HG02852 (cell line): ENCODE measurements around the gene RENBP.

Source experiments
- ATAC-seq: cut with Tn5 transposase; IDR thresholded peaks from one replicate; pipeline ENCODE4 v1.9.1; 2021; ENCODE audit warnings: mild to moderate bottlenecking, moderate library complexity; ENCODE audit not compliant: unreplicated experiment

RENBP gene

GRCh38 chrX:153954558-153955227 is 10.2 kb upstream of the RENBP start:
- ATAC-seq = no peak

GRCh38 chrX:153953892-153954557 is 9.6 kb upstream of the RENBP start:
- no peak for ATAC-seq

- ATAC-seq = peak; percentile 68
These were observed 8.9 kb upstream of the RENBP start for GRCh38 chrX:153953342-153953830.

DNA sequence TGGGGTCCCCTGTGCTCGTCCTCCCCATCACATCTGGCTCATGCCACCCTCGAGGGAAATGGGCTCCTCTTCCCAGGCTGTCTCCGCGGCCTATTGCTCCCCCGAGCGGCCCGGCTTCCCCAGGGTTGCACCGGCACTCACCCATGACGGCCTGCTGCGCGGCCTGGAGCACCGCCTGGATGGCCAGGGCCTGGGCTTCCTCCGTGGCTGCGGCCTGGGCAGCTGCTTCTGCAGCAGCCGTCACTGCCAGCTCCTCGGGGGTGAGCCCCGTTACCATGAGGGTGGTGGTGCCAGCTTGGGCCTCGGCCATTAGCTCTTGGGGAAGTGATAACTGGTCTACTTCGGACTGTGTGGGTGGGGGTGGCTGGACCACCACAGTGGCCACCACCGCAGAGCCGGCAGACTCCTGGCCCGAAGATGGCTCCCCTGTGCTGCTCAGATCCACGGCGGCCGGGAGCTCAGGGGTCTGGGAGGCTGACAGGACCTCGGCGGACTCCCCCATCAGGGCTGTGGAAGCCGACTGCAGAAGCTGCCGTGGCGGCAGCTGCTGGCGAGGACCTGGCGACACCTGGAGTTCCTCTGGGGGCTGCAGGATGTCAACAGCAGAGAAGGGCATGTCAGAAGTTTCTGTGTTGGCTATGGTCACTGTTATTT is 8.1 kb upstream of the RENBP start:
- no peak for ATAC-seq

- no peak for ATAC-seq
These were observed 7.4 kb upstream of the RENBP start for GRCh38 chrX:153951683-153952372.

- ATAC-seq = no peak
These were observed 5.7 kb upstream of the RENBP start for GRCh38 chrX:153950127-153950526.

DNA sequence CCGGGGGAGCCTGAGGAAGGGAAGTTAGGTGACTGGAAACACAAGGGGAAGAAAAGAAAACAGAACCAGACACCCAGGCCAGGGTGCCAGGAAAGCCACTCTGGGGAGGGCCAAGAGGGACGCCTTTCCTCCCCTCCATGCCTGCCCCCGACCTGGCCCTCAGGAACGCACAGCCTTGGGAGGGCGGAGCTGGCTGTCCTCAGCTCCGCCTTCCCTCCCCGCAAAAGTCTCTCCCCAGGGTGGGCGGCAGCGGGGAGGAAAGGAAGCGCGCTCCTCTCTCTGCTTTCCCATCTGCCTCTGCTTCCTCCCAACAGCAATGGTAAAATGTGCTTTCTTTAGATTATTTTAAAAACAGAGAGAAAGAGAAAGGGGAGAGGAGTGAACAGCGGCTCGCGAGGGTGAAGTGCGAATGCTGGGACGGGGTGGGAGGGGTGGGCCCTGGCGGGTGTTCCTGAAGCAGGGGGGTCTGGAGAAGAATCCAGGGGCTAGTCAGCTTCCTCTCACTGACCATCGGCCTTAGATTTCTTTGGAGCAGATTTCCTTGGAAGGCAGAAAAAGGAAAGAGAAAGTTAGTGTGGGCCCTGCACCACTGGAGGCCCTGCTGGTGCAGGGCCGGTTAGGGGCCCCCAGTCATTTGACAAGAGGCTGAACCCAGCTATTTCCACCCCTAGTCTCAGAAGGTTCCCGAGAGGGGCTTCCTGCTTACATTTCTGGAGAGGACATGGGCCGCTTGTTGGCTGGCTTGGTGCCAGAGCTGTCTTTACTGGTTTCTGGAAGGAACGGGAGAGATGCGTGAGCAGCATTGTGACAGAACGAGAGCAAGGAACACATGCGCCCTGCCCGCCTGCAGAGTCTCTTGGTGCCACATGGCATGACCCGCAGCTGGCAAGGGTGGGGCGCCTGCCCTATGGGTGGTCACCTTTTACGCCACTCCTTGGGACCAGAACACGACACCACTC is 4.7 kb upstream of the RENBP start:
- no peak for ATAC-seq

GRCh38 chrX:153948002-153948466 is 3.6 kb upstream of the RENBP start:
- ATAC-seq = no peak

GRCh38 chrX:153947009-153947769 is 2.7 kb upstream of the RENBP start:
- ATAC-seq = peak; percentile 70

- ATAC-seq = no peak
These were observed 1.8 kb upstream of the RENBP start for GRCh38 chrX:153945956-153946943.

GRCh38 chrX:153944800-153945150 is 332 bp upstream of the RENBP start:
- ATAC-seq = no peak

- ATAC-seq = no peak
These were observed 2.8 kb downstream of the RENBP start for GRCh38 chrX:153941336-153942252.

- ATAC-seq = no peak
These were observed 4.9 kb downstream of the RENBP start for GRCh38 chrX:153939573-153939972.

- ATAC-seq = no peak
These were observed 6.1 kb downstream of the RENBP start for GRCh38 chrX:153938226-153938786.

DNA sequence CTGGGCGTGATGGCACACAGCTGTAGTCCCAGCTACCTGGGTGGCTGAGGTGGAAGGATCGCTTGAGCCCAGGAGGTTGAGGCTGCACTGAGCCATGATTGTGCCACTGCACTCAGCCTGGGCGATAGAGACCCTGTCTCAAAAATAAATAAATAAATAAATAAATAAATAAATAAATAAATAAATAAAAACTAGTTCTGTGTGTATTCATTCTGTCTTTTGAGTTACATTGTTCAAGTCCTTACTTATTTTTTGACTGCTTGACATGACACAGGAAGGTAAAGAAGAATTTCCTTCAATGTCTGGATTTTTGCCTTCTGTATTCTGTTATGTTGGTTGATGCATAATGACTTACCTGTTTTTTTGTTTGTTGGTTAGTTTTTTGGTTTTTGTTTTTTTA is 7.4 kb downstream of the RENBP start:
- ATAC-seq = no peak

GRCh38 chrX:153935326-153935851 is 9.1 kb downstream of the RENBP start:
- ATAC-seq = peak; percentile 3
